ENCODE measurements around the gene CGA.

The CGA gene

DNA sequence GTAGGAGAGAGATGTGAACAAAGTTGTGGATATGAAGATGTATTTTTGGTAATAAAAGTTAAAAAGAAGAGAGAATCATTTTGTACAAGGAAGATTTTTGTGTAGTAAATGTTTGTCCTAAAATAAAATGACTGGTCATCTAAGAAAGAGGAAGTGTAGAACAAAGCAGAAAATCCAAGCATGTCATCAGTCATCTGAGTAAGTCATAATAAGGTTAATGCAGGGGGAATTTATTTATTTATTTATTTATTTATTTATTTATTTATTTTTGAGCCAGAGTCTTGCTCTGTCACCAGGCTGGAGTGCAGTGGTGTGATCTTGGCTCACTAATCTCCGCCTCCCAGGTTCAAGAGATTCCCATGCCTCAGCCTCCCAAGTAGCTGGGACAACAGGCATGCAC is 15.7 kb upstream of the CGA start:
- no peaks in the 10 kb centered on the region for H3K4me1 ChIP-seq
- no peaks in the 10 kb centered on the region for H3K36me3 ChIP-seq
- H4K20me1 ChIP-seq, result no peaks in the 10 kb centered on the region
- no peak for TF ChIP-seq Cebpa-rat (IDR thresholded peaks at IDR 0.05)
- no peak overlapping the region for H3K27ac ChIP-seq
- no peak overlapping the region for H3K9ac ChIP-seq
- no peaks in the 10 kb centered on the region for H3K9me3 ChIP-seq
- no peak overlapping the region for H3K4me3 ChIP-seq
- no peak overlapping the region for H3K4me2 ChIP-seq
- no peaks in the 10 kb centered on the region for H3K27me3 ChIP-seq

DNA sequence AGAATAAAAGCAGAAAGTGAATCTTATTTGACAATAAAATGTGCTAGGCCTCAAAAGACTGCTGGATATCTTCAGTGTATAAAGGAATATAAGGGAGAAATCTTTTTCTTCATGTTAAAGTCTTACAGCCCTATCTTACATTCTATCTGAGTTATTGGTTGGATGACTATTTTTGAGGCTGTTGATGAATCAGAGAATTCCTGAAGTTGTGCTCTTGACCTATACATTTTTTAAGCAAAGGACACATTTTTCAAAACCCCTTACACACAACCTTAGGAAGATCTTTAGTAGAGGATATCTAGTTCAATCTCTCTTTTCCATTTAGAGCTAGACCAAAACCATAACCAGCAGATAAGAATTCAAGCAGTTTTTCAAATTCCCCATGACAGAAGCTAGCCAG is 10.9 kb upstream of the CGA start:
- no peak overlapping the region for H3K4me2 ChIP-seq
- H3K27ac ChIP-seq, result no peak overlapping the region
- no peaks in the 10 kb centered on the region for H3K9me3 ChIP-seq
- H4K20me1 ChIP-seq, result no peaks in the 10 kb centered on the region
- no peak overlapping the region for H3K4me3 ChIP-seq
- H3K36me3 ChIP-seq, result no peaks in the 10 kb centered on the region
- no peaks in the 10 kb centered on the region for H3K27me3 ChIP-seq
- TF ChIP-seq Cebpa-rat (IDR thresholded peaks at IDR 0.05), result no peak
- H3K9ac ChIP-seq, result no peak overlapping the region
- H3K4me1 ChIP-seq, result no peaks in the 10 kb centered on the region

DNA sequence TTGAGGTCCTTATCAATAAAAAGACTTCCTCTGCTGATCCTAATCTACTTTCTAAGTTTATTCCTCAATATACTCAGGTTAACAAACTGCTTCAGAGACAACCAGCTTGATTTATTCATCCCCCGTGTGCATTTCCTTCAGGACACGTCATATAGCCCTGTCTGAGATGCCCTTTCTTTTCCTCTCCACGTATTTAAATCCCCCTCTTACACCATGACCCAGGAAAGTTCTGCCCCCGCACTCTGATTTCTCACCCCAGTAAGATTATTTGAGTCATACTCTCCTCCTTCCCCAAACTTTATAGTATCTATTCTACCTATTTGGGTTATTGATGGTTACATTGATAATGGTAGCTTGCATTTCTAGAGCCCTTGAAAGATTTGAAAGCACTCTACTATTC is 9.8 kb upstream of the CGA start:
- H3K36me3 ChIP-seq, result no peaks in the 10 kb centered on the region
- no peak overlapping the region for H3K4me3 ChIP-seq
- H4K20me1 ChIP-seq, result no peaks in the 10 kb centered on the region
- no peaks in the 10 kb centered on the region for H3K4me1 ChIP-seq
- no peak overlapping the region for H3K4me2 ChIP-seq
- no peaks in the 10 kb centered on the region for H3K27me3 ChIP-seq
- H3K9me3 ChIP-seq, result no peaks in the 10 kb centered on the region
- H3K9ac ChIP-seq, result no peak overlapping the region
- no peak for TF ChIP-seq Cebpa-rat (IDR thresholded peaks at IDR 0.05)
- no peak overlapping the region for H3K27ac ChIP-seq

- no peak overlapping the region for H3K4me3 ChIP-seq
- H3K9ac ChIP-seq, result no peak overlapping the region
- no peak overlapping the region for H3K4me2 ChIP-seq
- H4K20me1 ChIP-seq, result no peaks in the 10 kb centered on the region
- TF ChIP-seq Cebpa-rat (IDR thresholded peaks at IDR 0.05), result no peak
- no peaks in the 10 kb centered on the region for H3K36me3 ChIP-seq
- H3K9me3 ChIP-seq, result no peaks in the 10 kb centered on the region
- H3K27ac ChIP-seq, result no peak overlapping the region
- peaks cover 5% of the 10 kb centered on the region; the same call in 1 of the 2 replicates for H3K4me1 ChIP-seq
- H3K27me3 ChIP-seq, result no peaks in the 10 kb centered on the region
Measured at GRCh38 chr6:87103977-87104601, 9.2 kb upstream of the CGA start.

- no peaks in the 10 kb centered on the region for H3K9me3 ChIP-seq
- no peak overlapping the region for H3K9ac ChIP-seq
- H3K36me3 ChIP-seq, result no peaks in the 10 kb centered on the region
- H3K4me1 ChIP-seq, result peaks cover 5% of the 10 kb centered on the region; the same call in 1 of the 2 replicates
- H3K27ac ChIP-seq, result no peak overlapping the region
- H4K20me1 ChIP-seq, result no peaks in the 10 kb centered on the region
- no peak overlapping the region for H3K4me3 ChIP-seq
- H3K4me2 ChIP-seq, result no peak overlapping the region
- H3K27me3 ChIP-seq, result no peaks in the 10 kb centered on the region
- TF ChIP-seq Cebpa-rat (IDR thresholded peaks at IDR 0.05), result no peak
Measured at GRCh38 chr6:87102151-87102621, 7.3 kb upstream of the CGA start.

- no peak for TF ChIP-seq Cebpa-rat (IDR thresholded peaks at IDR 0.05)
- Histone ChIP-seq H3K27ac (no peak overlapping the region), H3K4me3 (no peak overlapping the region), H3K4me2 (no peak overlapping the region), H3K4me1 (peaks cover 5% of the 10 kb centered on the region; the same call in 1 of the 2 replicates), H3K9me3 (no peaks in the 10 kb centered on the region), H3K27me3 (no peaks in the 10 kb centered on the region), H3K36me3 (no peaks in the 10 kb centered on the region), H4K20me1 (no peaks in the 10 kb centered on the region), H3K9ac (no peak overlapping the region)
Measured at GRCh38 chr6:87101067-87101466, 6.2 kb upstream of the CGA start.

- Histone ChIP-seq H3K9me3 (no peaks in the 10 kb centered on the region), H3K27ac (no peak overlapping the region), H3K4me1 (peaks cover 5% of the 10 kb centered on the region; the same call in 1 of the 2 replicates), H3K4me3 (no peak overlapping the region), H3K4me2 (no peak overlapping the region), H4K20me1 (no peaks in the 10 kb centered on the region), H3K36me3 (no peaks in the 10 kb centered on the region), H3K9ac (no peak overlapping the region), H3K27me3 (no peaks in the 10 kb centered on the region)
- no peak for TF ChIP-seq Cebpa-rat (IDR thresholded peaks at IDR 0.05)
Measured at GRCh38 chr6:87100216-87100615, 5.3 kb upstream of the CGA start.

DNA sequence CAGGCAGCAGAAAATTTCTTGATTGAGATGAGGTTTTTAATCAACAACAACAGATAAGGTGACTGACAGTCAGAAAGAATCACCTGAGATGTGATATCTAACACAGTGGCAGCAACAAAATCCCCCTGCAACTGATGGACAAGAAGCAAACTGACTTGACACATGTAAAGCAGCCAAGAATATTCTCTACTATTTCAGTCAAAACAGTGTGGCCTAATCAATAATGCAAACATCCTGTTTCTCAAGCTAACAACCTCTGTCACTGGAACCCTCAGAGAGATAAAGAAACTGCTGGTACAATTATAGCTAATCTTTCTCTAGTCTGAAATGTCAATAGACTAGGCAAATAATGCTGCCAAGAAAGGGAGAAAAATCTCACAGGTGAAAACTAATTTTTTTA is 4.6 kb upstream of the CGA start:
- H3K4me2 ChIP-seq, result no peak overlapping the region
- no peaks in the 10 kb centered on the region for H4K20me1 ChIP-seq
- no peak overlapping the region for H3K27ac ChIP-seq

DNA sequence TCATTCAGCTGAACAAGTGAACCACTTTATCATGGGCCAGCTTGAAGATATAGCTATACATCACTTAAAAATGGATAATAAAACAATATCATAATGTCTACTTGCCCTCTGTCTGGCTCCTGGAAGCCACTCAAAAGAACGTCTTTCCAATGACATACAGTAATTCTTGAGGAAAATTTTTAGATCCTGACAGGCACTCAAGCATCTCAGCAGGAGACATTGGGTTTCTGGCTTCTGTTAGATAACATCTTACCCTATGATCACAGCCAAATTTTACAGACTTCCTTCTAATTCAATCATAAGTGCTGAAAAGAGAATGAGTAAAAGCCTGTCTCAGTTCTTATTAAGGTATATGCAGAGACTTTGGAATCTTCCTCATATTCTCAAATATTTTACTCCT is 330 bp downstream of the CGA start:
- Histone ChIP-seq H3K4me2 (no peak overlapping the region), H3K4me1 (peaks cover 5% of the 10 kb centered on the region; the same call in 1 of the 2 replicates), H3K27ac (no peak overlapping the region), H3K9ac (no peak overlapping the region), H3K36me3 (no peaks in the 10 kb centered on the region), H3K9me3 (no peaks in the 10 kb centered on the region), H3K27me3 (no peaks in the 10 kb centered on the region), H3K4me3 (no peak overlapping the region), H4K20me1 (no peaks in the 10 kb centered on the region)
- no peak for TF ChIP-seq Cebpa-rat (IDR thresholded peaks at IDR 0.05)

More for the DNA sequence above, 4.6 kb upstream of the CGA start:
- no peak for TF ChIP-seq Cebpa-rat (IDR thresholded peaks at IDR 0.05)
- H3K9ac ChIP-seq, result no peak overlapping the region
- H3K36me3 ChIP-seq, result no peaks in the 10 kb centered on the region
- peaks cover 5% of the 10 kb centered on the region; the same call in 1 of the 2 replicates for H3K4me1 ChIP-seq
- H3K27me3 ChIP-seq, result no peaks in the 10 kb centered on the region
- no peaks in the 10 kb centered on the region for H3K9me3 ChIP-seq
- H3K4me3 ChIP-seq, result no peak overlapping the region

DNA sequence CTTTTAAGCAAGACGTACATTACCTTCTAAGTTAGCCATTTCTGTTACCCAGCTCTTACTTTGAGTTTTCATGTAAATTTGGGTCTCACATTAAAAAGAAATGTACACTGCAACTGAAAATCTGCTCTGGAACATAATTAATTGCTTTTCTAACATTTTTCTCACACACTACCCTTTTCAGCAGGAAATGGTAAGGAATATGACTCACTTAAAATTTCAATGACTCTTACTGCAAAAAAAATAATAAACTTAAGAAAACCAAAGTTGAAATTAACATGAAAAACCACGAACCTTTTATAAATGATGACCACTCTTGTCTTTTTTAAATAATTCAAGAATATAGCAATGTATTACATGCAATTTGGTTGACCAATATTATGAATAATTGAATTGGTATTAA is 1.3 kb downstream of the CGA start:
- Histone ChIP-seq H3K9me3 (no peaks in the 10 kb centered on the region), H3K36me3 (no peaks in the 10 kb centered on the region), H3K4me3 (no peak overlapping the region), H3K27me3 (no peaks in the 10 kb centered on the region), H3K9ac (no peak overlapping the region), H3K4me2 (no peak overlapping the region), H3K27ac (no peak overlapping the region), H3K4me1 (no peaks in the 10 kb centered on the region), H4K20me1 (no peaks in the 10 kb centered on the region)
- no peak for TF ChIP-seq Cebpa-rat (IDR thresholded peaks at IDR 0.05)

DNA sequence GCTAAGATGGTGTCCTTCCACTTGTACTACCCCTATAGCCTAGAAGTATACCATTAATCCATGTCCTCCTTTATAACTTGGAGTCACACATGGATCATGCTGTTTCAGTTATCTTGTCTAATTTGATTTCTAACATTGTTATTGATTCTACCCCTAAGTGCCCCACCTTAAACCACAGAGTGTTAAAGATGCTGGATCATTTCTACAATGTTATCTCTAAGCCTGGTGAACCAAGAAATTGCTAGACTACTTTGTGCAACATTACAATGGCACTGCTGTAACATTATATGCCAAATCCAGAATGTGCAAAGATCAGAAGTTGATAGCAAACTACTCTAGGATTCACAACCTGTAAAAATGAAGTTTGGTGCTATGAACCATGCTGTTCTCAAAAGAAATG is 1.7 kb downstream of the CGA start:
- Histone ChIP-seq H3K9ac (no peak overlapping the region), H3K4me1 (no peaks in the 10 kb centered on the region), H4K20me1 (no peaks in the 10 kb centered on the region), H3K4me3 (no peak overlapping the region), H3K4me2 (no peak overlapping the region), H3K27me3 (no peaks in the 10 kb centered on the region), H3K36me3 (no peaks in the 10 kb centered on the region), H3K27ac (no peak overlapping the region), H3K9me3 (no peaks in the 10 kb centered on the region)
- no peak for TF ChIP-seq Cebpa-rat (IDR thresholded peaks at IDR 0.05)
